Neuronal stem cell (in vitro differentiated cells): ENCODE measurements around the gene MTERF4. TPM values are rescaled to one million over a fixed set of nuclear protein-coding genes. Genes with fewer than 3 reads are reported as not detected.

ENCODE experiments used
- small RNA-seq: library from polyadenylated mRNA; stranded (forward); fragments of <200 nt; extraction: miRNeasy Mini kit (QIAGEN cat#:217004); gene quantifications from one replicate; pipeline ENCODE3, GENCODE V24; 2013; ENCODE audit not compliant: insufficient read depth

Gene MTERF4

Small RNAs within 50 kb of the gene (small RNA-seq; reads per million reads assigned to genes)
- not detected for gene AC005237.2
